ENCODE data around the gene CETP.

DNA sequence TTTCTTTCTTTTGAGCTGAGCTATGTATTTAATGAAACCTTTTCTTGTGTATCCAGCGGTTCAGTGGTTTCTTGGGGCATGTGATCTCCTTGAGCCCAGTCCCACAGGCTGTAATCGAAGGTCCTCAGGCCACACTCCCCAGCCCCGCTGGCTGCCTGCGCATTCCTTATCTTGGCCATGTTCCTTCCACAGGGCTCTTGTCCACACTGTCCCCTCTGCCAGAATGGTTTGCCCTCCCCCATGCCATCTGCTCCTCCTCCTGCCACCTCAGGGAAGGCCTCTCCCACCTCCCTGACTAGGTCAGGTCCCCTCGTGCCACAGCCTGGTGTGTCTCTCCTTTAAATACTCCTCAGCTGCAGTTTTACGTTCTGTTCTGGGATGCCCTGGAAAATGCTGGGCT lies 15.5 kb downstream of the CETP start:
- TF ChIP-seq POLR2A (IDR thresholded peaks at IDR 0.05) = no peak
- TF ChIP-seq, protein P1, sequence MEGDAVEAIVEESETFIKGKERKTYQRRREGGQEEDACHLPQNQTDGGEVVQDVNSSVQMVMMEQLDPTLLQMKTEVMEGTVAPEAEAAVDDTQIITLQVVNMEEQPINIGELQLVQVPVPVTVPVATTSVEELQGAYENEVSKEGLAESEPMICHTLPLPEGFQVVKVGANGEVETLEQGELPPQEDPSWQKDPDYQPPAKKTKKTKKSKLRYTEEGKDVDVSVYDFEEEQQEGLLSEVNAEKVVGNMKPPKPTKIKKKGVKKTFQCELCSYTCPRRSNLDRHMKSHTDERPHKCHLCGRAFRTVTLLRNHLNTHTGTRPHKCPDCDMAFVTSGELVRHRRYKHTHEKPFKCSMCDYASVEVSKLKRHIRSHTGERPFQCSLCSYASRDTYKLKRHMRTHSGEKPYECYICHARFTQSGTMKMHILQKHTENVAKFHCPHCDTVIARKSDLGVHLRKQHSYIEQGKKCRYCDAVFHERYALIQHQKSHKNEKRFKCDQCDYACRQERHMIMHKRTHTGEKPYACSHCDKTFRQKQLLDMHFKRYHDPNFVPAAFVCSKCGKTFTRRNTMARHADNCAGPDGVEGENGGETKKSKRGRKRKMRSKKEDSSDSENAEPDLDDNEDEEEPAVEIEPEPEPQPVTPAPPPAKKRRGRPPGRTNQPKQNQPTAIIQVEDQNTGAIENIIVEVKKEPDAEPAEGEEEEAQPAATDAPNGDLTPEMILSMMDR (IDR thresholded peaks at IDR 0.05) = no peak

All from right lobe of liver (tissue), 4 donors.